Measurements from ENCODE around the gene MACROD1. TPM values are rescaled to one million over a fixed set of nuclear protein-coding genes. Genes with fewer than 3 reads are reported as not detected.

The MACROD1 gene
- total and polyA plus RNA-seq, 10 of the 15 experiments (the other 5 are each of a cell fraction or from before 2014, with no cell fraction given) = 1.2 to 22.7 (median 11.3) TPM; not detected in 1

GRCh38 chr11:63969461-63969860, 196.5 kb downstream of the MACROD1 start:
- intact Hi-C loops (cut with micrococcal nuclease; ENCODE audit: unreplicated experiment) = no loop called here
- ChIA-PET SMC1A (ENCODE audit: uncharacterized antibody, unreplicated experiment) (interaction anchor here (1.0 to 1.9 kb wide), 2 partner anchors 17 to 136 kb away, joined by 3 to 5 read pairs; no protein-coding TSS in a partner anchor), CTCF (interaction anchor here (1.7 kb wide), 1 partner anchor 12 kb away, joined by 5 read pairs; no protein-coding TSS in a partner anchor), RAD21 (ENCODE audit: unreplicated experiment) (no interaction called here), POLR2A (no interaction called here)
- H3K4me2 ChIP-seq (ENCODE audit: control insufficient read depth, insufficient read depth) = no peak overlapping the region
- in situ Hi-C loops (cut with MboI) = no loop called here
- WGBS (ENCODE audit: insufficient coverage, insufficient replicate concordance, low lambda C conversion rate, missing lambda C conversion rate) = 73% methylated on average over 2 of the region's 2 CpGs
- FAIRE-seq = no peak
- H3K27ac ChIP-seq (ENCODE audit: control insufficient read depth, insufficient read depth) = no peak overlapping the region
- no TSS peak for BruUV-seq (replicated peaks)
- H3K9ac ChIP-seq (ENCODE audit: control insufficient read depth, insufficient read depth, low read length) = no peak overlapping the region
- H3K79me2 ChIP-seq (ENCODE audit: control insufficient read depth, insufficient read depth, low read length) = peaks cover under 1% of the 10 kb centered on the region
- TF ChIP-seq SRF (IDR thresholded peaks at IDR 0.05; ENCODE audit: low read depth in 2 of 2, low read length in 2 of 2) (no peak), SPI1 (IDR thresholded peaks at IDR 0.05; ENCODE audit: borderline replicate concordance, insufficient read depth, low read depth, low read length) (no peak)
- no peaks in the 10 kb centered on the region for H3K36me3 ChIP-seq (ENCODE audit: control insufficient read depth in 2 of 2, insufficient read depth in 2 of 2, low read length in 1 of 2)
- H3K4me3 ChIP-seq = no peak overlapping the region
- H3K9me3 ChIP-seq (replicated peaks; ENCODE audit: control insufficient read depth, insufficient read depth, low read length) = no peaks in the 10 kb centered on the region
- no peak overlapping the region for H2AFZ ChIP-seq (ENCODE audit: control insufficient read depth, low read depth, low read length)
- DNase-seq (ENCODE audit: low read depth, low spot score) = no peak
- no peaks in the 10 kb centered on the region for H3K27me3 ChIP-seq (replicated peaks in 1 of 2; ENCODE audit: control insufficient read depth in 2 of 2, insufficient read depth in 2 of 2, low read length in 1 of 2)
- H3K4me1 ChIP-seq (ENCODE audit: control insufficient read depth, insufficient read depth, low read length) = no peaks in the 10 kb centered on the region
- no peaks in the 10 kb centered on the region for H4K20me1 ChIP-seq (ENCODE audit: control insufficient read depth, insufficient read depth)
- no peak for ATAC-seq

GRCh38 chr11:63966444-63966843, 199.5 kb downstream of the MACROD1 start:
- Histone ChIP-seq H3K9ac (ENCODE audit: control insufficient read depth, insufficient read depth, low read length) (no peak overlapping the region), H3K36me3 (ENCODE audit: control insufficient read depth in 2 of 2, insufficient read depth in 2 of 2, low read length in 1 of 2) (no peaks in the 10 kb centered on the region), H4K20me1 (ENCODE audit: control insufficient read depth, insufficient read depth) (no peaks in the 10 kb centered on the region), H3K27me3 (replicated peaks in 1 of 2; ENCODE audit: control insufficient read depth in 2 of 2, insufficient read depth in 2 of 2, low read length in 1 of 2) (no peaks in the 10 kb centered on the region), H3K9me3 (replicated peaks; ENCODE audit: control insufficient read depth, insufficient read depth, low read length) (no peaks in the 10 kb centered on the region), H3K4me2 (ENCODE audit: control insufficient read depth, insufficient read depth) (no peak overlapping the region), H3K79me2 (ENCODE audit: control insufficient read depth, insufficient read depth, low read length) (no peaks in the 10 kb centered on the region), H3K27ac (ENCODE audit: control insufficient read depth, insufficient read depth) (no peak overlapping the region), H2AFZ (ENCODE audit: control insufficient read depth, low read depth, low read length) (no peak overlapping the region), H3K4me3 (no peak overlapping the region), H3K4me1 (ENCODE audit: control insufficient read depth, insufficient read depth, low read length) (peaks cover 13% of the 10 kb centered on the region)
- FAIRE-seq (no peak), ATAC-seq (peak; percentile 54), DNase-seq (ENCODE audit: low read depth, low spot score) (no peak)
- ChIA-PET RAD21 (ENCODE audit: unreplicated experiment) (no interaction called here), POLR2A (interaction anchor here (0.5 to 1.7 kb wide), 2 partner anchors 8 to 230 kb away, joined by 3 to 4 read pairs; partner anchors contain the start of gene COX8A), SMC1A (ENCODE audit: uncharacterized antibody, unreplicated experiment) (interaction anchor here (0.7 to 2.4 kb wide), 3 partner anchors 12 to 24 kb away, joined by 3 to 6 read pairs (median 6); no protein-coding TSS in a partner anchor), CTCF (interaction anchor here (0.6 to 2.8 kb wide), 4 partner anchors 9 to 248 kb away, joined by 3 to 8 read pairs (median 4); no protein-coding TSS in a partner anchor)
- WGBS (ENCODE audit: insufficient coverage, insufficient replicate concordance, low lambda C conversion rate, missing lambda C conversion rate) = 100% methylated on average over 1 of the region's 1 CpG
- in situ Hi-C loops (cut with MboI) (no loop called here), intact Hi-C loops (cut with micrococcal nuclease; ENCODE audit: unreplicated experiment) (no loop called here)
- BruUV-seq (replicated peaks) = no TSS peak
- TF ChIP-seq SMC3 (IDR thresholded peaks at IDR 0.05; ENCODE audit: borderline replicate concordance, low read length) (no peak), MEF2A (IDR thresholded peaks at IDR 0.05; ENCODE audit: insufficient read depth, low read depth, low read length) (no peak), ESRRA (IDR thresholded peaks at IDR 0.05; ENCODE audit: low read length) (no peak), BCL11A (IDR thresholded peaks at IDR 0.05; ENCODE audit: low read depth, low read length) (no peak), ZSCAN29 (IDR thresholded peaks at IDR 0.05) (no peak), RCOR1 (conservative IDR thresholded peaks at IDR 0.05; ENCODE audit: low read depth, low read length) (no peak), POLR2A (IDR thresholded peaks at IDR 0.05; ENCODE audit: low read depth, low read length) (no peak), PML (IDR thresholded peaks at IDR 0.05; ENCODE audit: low read length) (no peak), SUPT20H (IDR thresholded peaks at IDR 0.05; ENCODE audit: borderline replicate concordance, control insufficient read depth, low read depth, low read length) (no peak), GABPA (IDR thresholded peaks at IDR 0.05; ENCODE audit: low read depth) (no peak), HCFC1 (IDR thresholded peaks at IDR 0.05; ENCODE audit: low read length) (no peak), EED (IDR thresholded peaks at IDR 0.05; ENCODE audit: low read depth) (no peak), CTCF (IDR thresholded peaks at IDR 0.05 in 2 of 3, conservative IDR thresholded peaks at IDR 0.05 in 1 of 3; ENCODE audit: control insufficient read depth in 2 of 3, extremely low read depth in 1 of 3, insufficient read depth in 1 of 3, low read depth in 3 of 3, low read length in 3 of 3) (no peak), FOS (IDR thresholded peaks at IDR 0.05; ENCODE audit: borderline replicate concordance, extremely low read depth, insufficient read length) (no peak)
- TF ChIP-seq, protein P1, sequence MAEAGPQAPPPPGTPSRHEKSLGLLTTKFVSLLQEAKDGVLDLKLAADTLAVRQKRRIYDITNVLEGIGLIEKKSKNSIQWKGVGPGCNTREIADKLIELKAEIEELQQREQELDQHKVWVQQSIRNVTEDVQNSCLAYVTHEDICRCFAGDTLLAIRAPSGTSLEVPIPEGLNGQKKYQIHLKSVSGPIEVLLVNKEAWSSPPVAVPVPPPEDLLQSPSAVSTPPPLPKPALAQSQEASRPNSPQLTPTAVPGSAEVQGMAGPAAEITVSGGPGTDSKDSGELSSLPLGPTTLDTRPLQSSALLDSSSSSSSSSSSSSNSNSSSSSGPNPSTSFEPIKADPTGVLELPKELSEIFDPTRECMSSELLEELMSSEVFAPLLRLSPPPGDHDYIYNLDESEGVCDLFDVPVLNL (IDR thresholded peaks at IDR 0.05; ENCODE audit: low read depth, low read length) = no peak

Data from GM12878 (cell line).